Suprapubic skin (tissue), 3 donors: ENCODE data around the gene CACNA2D3.

Source experiments
- CTCF ChIP-seq, 2 donors: fragments of 200-600 bp in 1 of 2; fragments of 450-650 bp in 1 of 2; sonication (generic) in 1 of 2; IDR thresholded peaks; one replicate each; pipeline ENCODE4 v1.5.1; 2016 to 2019; ENCODE audit warnings: antibody characterized with exemption in 2 of 2, mild to moderate bottlenecking in 1 of 2, moderate library complexity in 1 of 2
- POLR2A ChIP-seq, 2 donors: fragments of 450-650 bp; IDR thresholded peaks; one replicate each; pipeline ENCODE4 v1.6.1; 2017; ENCODE audit warnings: antibody characterized with exemption in 2 of 2, mild to moderate bottlenecking in 2 of 2, moderate library complexity in 2 of 2

GRCh38 chr3:55012091-55012490, 889.7 kb downstream of the CACNA2D3 start:
- no peak for TF ChIP-seq POLR2A (IDR thresholded peaks at IDR 0.05)
- no peak for TF ChIP-seq CTCF (IDR thresholded peaks at IDR 0.05)
